Liver (tissue), 9 donors: ENCODE data around the gene MAN1A2. TPM values are rescaled to one million over a fixed set of nuclear protein-coding genes. Genes with fewer than 3 reads are reported as not detected.
"Not testable (repeated sequence)": the region's sequence is repeated elsewhere in the genome, so short reads cannot be mapped to it uniquely, and the experiment has no call there.

Source experiments
- DNase-seq: peaks from one replicate; pipeline ENCODE4 v3.0.0-alpha.2; 2017; ENCODE audit warnings: low spot score
- H3K27ac ChIP-seq, 2 donors: one replicate each; pipeline ENCODE4 v1.7.0; 2013; ENCODE audit warnings: inconsistent platforms in 2 of 2, low read length in 2 of 2, control low read depth in 1 of 2, low read depth in 1 of 2, mild to moderate bottlenecking in 1 of 2
- H3K27me3 ChIP-seq, 4 donors: one replicate each; pipeline versions ENCODE4 v1.6.1 to v1.7.0; 2013; ENCODE audit warnings: low read length in 3 of 4, inconsistent platforms in 1 of 4, mild to moderate bottlenecking in 1 of 4, moderate library complexity in 1 of 4; ENCODE audit not compliant: control insufficient read depth in 4 of 4, insufficient read depth in 4 of 4
- H3K36me3 ChIP-seq, 4 donors: one replicate each; pipeline versions ENCODE4 v1.6.1 to v1.7.0; 2013; ENCODE audit warnings: low read length in 3 of 4, mild to moderate bottlenecking in 3 of 4, low read depth in 1 of 4, moderate library complexity in 1 of 4; ENCODE audit not compliant: control insufficient read depth in 4 of 4, insufficient read depth in 3 of 4
- H3K4me1 ChIP-seq, 4 donors: one replicate each; pipeline versions ENCODE4 v1.6.1 to v1.7.0; 2013; ENCODE audit warnings: low read length in 3 of 4, mild to moderate bottlenecking in 3 of 4, moderate library complexity in 1 of 4; ENCODE audit not compliant: control insufficient read depth in 4 of 4, insufficient read depth in 4 of 4
- H3K4me3 ChIP-seq, 3 donors: one replicate each; pipeline versions ENCODE4 v1.6.1 to v1.7.0; 2013; ENCODE audit warnings: low read length in 3 of 3, control low read depth in 1 of 3, low read depth in 1 of 3, mild to moderate bottlenecking in 1 of 3
- H3K9ac ChIP-seq, 2 donors: one replicate each; pipeline ENCODE4 v1.7.0; 2013; ENCODE audit warnings: low read length in 2 of 2, mild to moderate bottlenecking in 2 of 2, moderate library complexity in 2 of 2, control low read depth in 1 of 2, low read depth in 1 of 2
- H3K9me3 ChIP-seq, 4 donors: one replicate each; pipeline versions ENCODE4 v1.6.1 to v1.7.0; 2013; ENCODE audit warnings: low read length in 3 of 4; ENCODE audit not compliant: control insufficient read depth in 4 of 4
- CTCF ChIP-seq: fragments of 150-350 bp; IDR thresholded peaks from 2 replicates; pipeline ENCODE4 v1.5.1; 2017; ENCODE audit warnings: improper control_type of control experiment, low read depth, low read length; ENCODE audit not compliant: missing input control
- EGR1 ChIP-seq, 2 donors: IDR thresholded peaks; 2 replicates each; pipeline ENCODE4 v1.6.1; 2016 to 2018; ENCODE audit warnings: antibody characterized with exemption in 2 of 2, low read depth in 2 of 2
- FOXA2 ChIP-seq: IDR thresholded peaks from 2 replicates; pipeline ENCODE4 v1.6.1; 2016; ENCODE audit warnings: antibody characterized with exemption
- HNF4G ChIP-seq: IDR thresholded peaks from 2 replicates; pipeline ENCODE4 v1.6.1; 2016; ENCODE audit warnings: antibody characterized with exemption
- JUND ChIP-seq, 2 donors: IDR thresholded peaks; 2 replicates each; pipeline ENCODE4 v1.6.1; 2016; ENCODE audit warnings: antibody characterized with exemption in 2 of 2
- RXRA ChIP-seq, 2 donors: IDR thresholded peaks; 2 replicates each; pipeline ENCODE4 v1.6.1; 2017 to 2018; ENCODE audit warnings: antibody characterized with exemption in 2 of 2, mild to moderate bottlenecking in 1 of 2
- WGBS: extraction: QIAGEN DNeasy Blood & Tissue Kit; methylation state at CpG from one replicate; pipeline ENCODE4 v1.1.7; 2013; 5-methylcytosine and 5-hydroxymethylcytosine counted together
- polyA plus RNA-seq, 2 donors: library from polyadenylated mRNA; stranded (reverse) in 1 of 2; unstranded in 1 of 2; fragments of 200-250 nt in 1 of 2; fragments of >200 nt in 1 of 2; fragmentation: Nextera tagmentation in 1 of 2; extraction: Ambion mirVana in 1 of 2; gene quantifications; one replicate each; pipeline versions ENCODE4 v1.2.1 to v1.2.3, GENCODE V29; 2013 to 2015
- total RNA-seq, 2 donors: library from RNA; depleted of rRNA; stranded (reverse); fragments of >200 nt; gene quantifications; one replicate each; pipeline ENCODE4 v1.2.3, GENCODE V29; 2014
- TF ChIP-seq, protein P1 (sequence below): IDR thresholded peaks from 2 replicates; pipeline ENCODE4 v1.6.1; 2016; ENCODE audit warnings: antibody characterized with exemption
- TF ChIP-seq, protein P2 (sequence below): IDR thresholded peaks from 2 replicates; pipeline ENCODE4 v1.6.1; 2016; ENCODE audit warnings: antibody characterized with exemption, mild to moderate bottlenecking
- donor health status: healthy.
- donor health status: healthy.
- donor health status: healthy.
- donor health status: healthy.
- donor health status: healthy.

MAN1A2 gene
- total and polyA plus RNA-seq, 4 donors, result 10.9 to 58.7 (median 25.1) TPM

DNA sequence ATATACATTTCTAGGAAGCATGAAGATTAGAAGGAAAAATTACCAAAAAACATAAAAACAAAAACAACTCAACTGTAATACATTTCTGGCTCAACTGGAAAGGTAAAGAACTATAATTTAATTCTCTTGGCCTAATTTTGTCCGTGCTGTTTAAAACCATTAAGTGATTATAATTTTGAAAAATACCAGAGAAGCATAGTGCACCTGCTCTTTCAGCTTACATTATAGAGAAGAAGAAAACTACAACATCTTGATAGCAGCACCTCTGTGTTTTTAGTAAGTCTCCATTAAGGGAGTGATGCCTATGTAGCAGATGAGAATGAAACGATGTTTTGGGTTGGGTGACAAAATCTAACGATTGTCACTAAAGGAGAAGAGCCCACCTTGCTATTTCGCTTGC lies 19.3 kb upstream of the MAN1A2 start:
- no peak overlapping the region for H3K27ac ChIP-seq
- no peak for DNase-seq
- H3K9me3 ChIP-seq, result no peaks in the 10 kb centered on the region
- 91% methylated on average over 4 of the region's 4 CpGs for WGBS
- H3K4me1 ChIP-seq, result no peaks in the 10 kb centered on the region
- TF ChIP-seq, protein P1, sequence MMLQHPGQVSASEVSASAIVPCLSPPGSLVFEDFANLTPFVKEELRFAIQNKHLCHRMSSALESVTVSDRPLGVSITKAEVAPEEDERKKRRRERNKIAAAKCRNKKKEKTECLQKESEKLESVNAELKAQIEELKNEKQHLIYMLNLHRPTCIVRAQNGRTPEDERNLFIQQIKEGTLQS, result no peak
- no peak for TF ChIP-seq JUND (IDR thresholded peaks at IDR 0.05)
- no peak for TF ChIP-seq CTCF
- TF ChIP-seq EGR1 (IDR thresholded peaks at IDR 0.05; ENCODE audit: low read depth in 2 of 2), result no peak
- no peak for TF ChIP-seq HNF4G
- TF ChIP-seq FOXA2, result no peak
- TF ChIP-seq, protein P2, sequence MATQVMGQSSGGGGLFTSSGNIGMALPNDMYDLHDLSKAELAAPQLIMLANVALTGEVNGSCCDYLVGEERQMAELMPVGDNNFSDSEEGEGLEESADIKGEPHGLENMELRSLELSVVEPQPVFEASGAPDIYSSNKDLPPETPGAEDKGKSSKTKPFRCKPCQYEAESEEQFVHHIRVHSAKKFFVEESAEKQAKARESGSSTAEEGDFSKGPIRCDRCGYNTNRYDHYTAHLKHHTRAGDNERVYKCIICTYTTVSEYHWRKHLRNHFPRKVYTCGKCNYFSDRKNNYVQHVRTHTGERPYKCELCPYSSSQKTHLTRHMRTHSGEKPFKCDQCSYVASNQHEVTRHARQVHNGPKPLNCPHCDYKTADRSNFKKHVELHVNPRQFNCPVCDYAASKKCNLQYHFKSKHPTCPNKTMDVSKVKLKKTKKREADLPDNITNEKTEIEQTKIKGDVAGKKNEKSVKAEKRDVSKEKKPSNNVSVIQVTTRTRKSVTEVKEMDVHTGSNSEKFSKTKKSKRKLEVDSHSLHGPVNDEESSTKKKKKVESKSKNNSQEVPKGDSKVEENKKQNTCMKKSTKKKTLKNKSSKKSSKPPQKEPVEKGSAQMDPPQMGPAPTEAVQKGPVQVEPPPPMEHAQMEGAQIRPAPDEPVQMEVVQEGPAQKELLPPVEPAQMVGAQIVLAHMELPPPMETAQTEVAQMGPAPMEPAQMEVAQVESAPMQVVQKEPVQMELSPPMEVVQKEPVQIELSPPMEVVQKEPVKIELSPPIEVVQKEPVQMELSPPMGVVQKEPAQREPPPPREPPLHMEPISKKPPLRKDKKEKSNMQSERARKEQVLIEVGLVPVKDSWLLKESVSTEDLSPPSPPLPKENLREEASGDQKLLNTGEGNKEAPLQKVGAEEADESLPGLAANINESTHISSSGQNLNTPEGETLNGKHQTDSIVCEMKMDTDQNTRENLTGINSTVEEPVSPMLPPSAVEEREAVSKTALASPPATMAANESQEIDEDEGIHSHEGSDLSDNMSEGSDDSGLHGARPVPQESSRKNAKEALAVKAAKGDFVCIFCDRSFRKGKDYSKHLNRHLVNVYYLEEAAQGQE, result no peak
- no peak for TF ChIP-seq RXRA (IDR thresholded peaks at IDR 0.05)
- no peak overlapping the region for H3K4me3 ChIP-seq
- no peak overlapping the region for H3K9ac ChIP-seq
- no peaks in the 10 kb centered on the region for H3K36me3 ChIP-seq
- peaks cover 0 to 3% (median 0%) of the 10 kb centered on the region in 4 donors for H3K27me3 ChIP-seq

DNA sequence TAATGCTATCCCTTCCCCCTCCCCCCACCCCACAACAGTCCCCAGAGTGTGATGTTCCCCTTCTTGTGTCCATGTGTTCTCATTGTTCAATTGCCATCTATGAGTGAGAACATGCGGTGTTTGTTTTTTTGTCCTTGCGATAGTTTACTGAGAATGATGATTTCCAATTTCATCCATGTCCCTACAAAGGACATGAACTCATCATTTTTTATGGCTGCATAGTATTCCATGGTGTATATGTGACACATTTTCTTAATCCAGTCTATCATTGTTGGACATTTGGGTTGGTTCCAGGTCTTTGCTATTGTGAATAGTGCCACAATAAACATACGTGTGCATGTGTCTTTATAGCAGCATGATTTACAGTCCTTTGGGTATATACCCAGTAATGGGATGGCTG lies 14.6 kb upstream of the MAN1A2 start:
- not testable (repeated sequence) for DNase-seq, H3K4me3 ChIP-seq, H3K9ac ChIP-seq, H3K27me3 ChIP-seq, H3K36me3 ChIP-seq, H3K27ac ChIP-seq, H3K4me1 ChIP-seq, H3K9me3 ChIP-seq
- 96% methylated on average over 2 of the region's 3 CpGs for WGBS

- H3K27me3 ChIP-seq, H3K27ac ChIP-seq, DNase-seq, H3K9ac ChIP-seq, H3K4me3 ChIP-seq, H3K36me3 ChIP-seq, H3K4me1 ChIP-seq, H3K9me3 ChIP-seq: not testable (repeated sequence)
- 83% methylated on average over 24 of the region's 24 CpGs for WGBS
These were observed 9.2 kb upstream of the MAN1A2 start for GRCh38 chr1:117357833-117358603.

- H3K4me3 ChIP-seq, result not testable (repeated sequence)
These were observed 8.7 kb upstream of the MAN1A2 start for GRCh38 chr1:117358604-117358887.

More at GRCh38 chr1:117358604-117358887, 8.7 kb upstream of the MAN1A2 start:
- H3K27me3 ChIP-seq, H3K9me3 ChIP-seq, H3K9ac ChIP-seq, H3K4me1 ChIP-seq, H3K36me3 ChIP-seq, DNase-seq, H3K27ac ChIP-seq: not testable (repeated sequence)
- 85% methylated on average over 8 of the region's 8 CpGs for WGBS
